HUES48 (cell line): Measurements from ENCODE around the gene MOB1B.

Source experiments
- H3K27ac ChIP-seq: one replicate; pipeline ENCODE4 v1.7.0; 2013; ENCODE audit warnings: low read depth, low read length, inconsistent platforms
- H3K27me3 ChIP-seq: 2 replicates; pipeline ENCODE4 v1.6.1; 2013; ENCODE audit warnings: mild to moderate bottlenecking, low read length; ENCODE audit not compliant: control insufficient read depth, insufficient read depth
- H3K36me3 ChIP-seq: 2 replicates; pipeline ENCODE4 v1.6.1; 2013; ENCODE audit warnings: low read length; ENCODE audit not compliant: control insufficient read depth, insufficient read depth
- H3K4me1 ChIP-seq: 2 replicates; pipeline ENCODE4 v1.6.1; 2013; ENCODE audit warnings: mild to moderate bottlenecking, low read length; ENCODE audit not compliant: control insufficient read depth, insufficient read depth
- H3K4me3 ChIP-seq: 2 replicates; pipeline ENCODE4 v1.5.1; 2013; ENCODE audit warnings: mild to moderate bottlenecking, low read depth, low read length
- H3K9ac ChIP-seq: 2 replicates; pipeline ENCODE4 v1.6.1; 2013; ENCODE audit warnings: mild to moderate bottlenecking, low read depth, low read length, moderate library complexity
- H3K9me3 ChIP-seq: 2 replicates; pipeline ENCODE4 v1.6.1; 2013; ENCODE audit warnings: low read length; ENCODE audit not compliant: control insufficient read depth, insufficient read depth

MOB1B gene

GRCh38 chr4:70956549-70957210 lies 54.5 kb downstream of the MOB1B start:
- no peak overlapping the region for H3K27ac ChIP-seq
- peaks cover 22% of the 10 kb centered on the region for H3K36me3 ChIP-seq

DNA sequence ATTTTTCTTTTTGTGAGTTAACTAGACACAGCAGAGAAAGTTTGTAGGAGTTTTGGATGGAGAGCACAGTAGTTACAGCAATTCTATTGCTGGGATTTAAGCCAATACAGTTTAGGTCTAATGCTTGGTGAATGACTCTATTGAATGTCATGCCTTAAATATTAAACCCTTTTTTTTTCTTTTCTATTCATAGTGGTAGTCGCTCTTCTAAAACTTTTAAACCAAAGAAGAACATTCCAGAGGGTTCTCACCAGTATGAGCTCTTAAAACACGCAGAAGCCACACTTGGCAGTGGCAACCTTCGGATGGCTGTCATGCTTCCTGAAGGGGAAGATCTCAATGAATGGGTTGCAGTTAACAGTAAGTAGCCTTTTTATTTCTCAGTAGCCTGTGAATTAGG lies 56.5 kb downstream of the MOB1B start:
- no peak overlapping the region for H3K9ac ChIP-seq
- no peak overlapping the region for H3K4me3 ChIP-seq
- peaks cover 7% of the 10 kb centered on the region; the same call in 1 of the 2 replicates for H3K4me1 ChIP-seq
- no peaks in the 10 kb centered on the region for H3K9me3 ChIP-seq
- peaks cover 27% of the 10 kb centered on the region for H3K36me3 ChIP-seq
- H3K27me3 ChIP-seq: no peaks in the 10 kb centered on the region
- H3K27ac ChIP-seq: no peak overlapping the region

More at GRCh38 chr4:70956549-70957210, 54.5 kb downstream of the MOB1B start:
- no peak overlapping the region for H3K9ac ChIP-seq
- H3K27me3 ChIP-seq: no peaks in the 10 kb centered on the region
- H3K4me3 ChIP-seq: no peak overlapping the region
- H3K4me1 ChIP-seq: peaks cover 7% of the 10 kb centered on the region; the same call in 1 of the 2 replicates
- H3K9me3 ChIP-seq: no peaks in the 10 kb centered on the region

- peaks cover 30% of the 10 kb centered on the region for H3K36me3 ChIP-seq
- H3K27me3 ChIP-seq: no peaks in the 10 kb centered on the region
- no peaks in the 10 kb centered on the region for H3K9me3 ChIP-seq
- H3K9ac ChIP-seq: no peak overlapping the region
- H3K27ac ChIP-seq: no peak overlapping the region
- H3K4me1 ChIP-seq: no peaks in the 10 kb centered on the region
- no peak overlapping the region for H3K4me3 ChIP-seq
Observed at GRCh38 chr4:70969076-70969475, 66.9 kb downstream of the MOB1B start.

- Histone ChIP-seq H3K9me3 (no peaks in the 10 kb centered on the region), H3K36me3 (peaks cover 40% of the 10 kb centered on the region), H3K9ac (no peak overlapping the region), H3K4me3 (no peak overlapping the region), H3K27ac (no peak overlapping the region), H3K4me1 (0 out of 2 replicates have a peak, but pooled peaks cover 2% of the 10 kb centered on the region), H3K27me3 (no peaks in the 10 kb centered on the region)
Observed at GRCh38 chr4:70976252-70976651, 74.1 kb downstream of the MOB1B start.

DNA sequence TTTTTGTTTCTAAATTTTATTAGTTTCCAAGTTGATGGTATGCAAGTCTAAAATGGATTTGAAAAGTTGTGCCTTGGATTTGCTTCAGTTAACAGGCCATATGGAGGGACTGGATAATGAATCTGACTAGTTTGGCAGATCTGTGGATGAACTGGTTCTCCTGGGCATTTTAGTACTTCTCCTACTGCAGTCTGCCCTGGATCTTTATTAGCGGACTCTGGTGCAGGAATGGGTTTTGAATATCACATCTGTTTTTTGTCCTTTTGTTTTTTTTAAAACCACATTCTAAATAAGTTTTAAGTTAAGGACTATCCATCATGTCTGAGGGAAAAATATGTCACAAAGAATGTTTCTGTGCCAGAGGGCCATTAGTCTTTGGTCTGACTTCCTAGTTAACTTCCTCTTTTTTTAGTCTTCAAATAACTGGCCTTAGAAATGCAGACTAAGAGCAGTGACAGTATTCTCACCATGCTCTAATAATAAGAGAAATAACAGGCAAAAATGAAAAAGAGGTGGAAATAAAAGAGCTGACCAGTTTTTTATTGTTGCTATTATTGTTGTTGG lies 77.4 kb downstream of the MOB1B start:
- 0 out of 2 replicates have a peak, but pooled peaks cover 2% of the 10 kb centered on the region for H3K4me1 ChIP-seq
- H3K9me3 ChIP-seq: no peaks in the 10 kb centered on the region
- H3K36me3 ChIP-seq: peaks cover 36% of the 10 kb centered on the region
- H3K4me3 ChIP-seq: no peak overlapping the region
- no peaks in the 10 kb centered on the region for H3K27me3 ChIP-seq
- H3K9ac ChIP-seq: no peak overlapping the region
- no peak overlapping the region for H3K27ac ChIP-seq

- Histone ChIP-seq H3K27me3 (no peaks in the 10 kb centered on the region), H3K36me3 (peaks cover 30% of the 10 kb centered on the region), H3K9me3 (no peaks in the 10 kb centered on the region), H3K9ac (no peak overlapping the region), H3K4me3 (no peak overlapping the region), H3K4me1 (0 out of 2 replicates have a peak, but pooled peaks cover 2% of the 10 kb centered on the region), H3K27ac (no peak overlapping the region)
Observed at GRCh38 chr4:70980196-70980595, 78.0 kb downstream of the MOB1B start.

- H3K36me3 ChIP-seq: peaks cover 9% of the 10 kb centered on the region; the same call in 1 of the 2 replicates
Observed at GRCh38 chr4:70984106-70984505, 81.9 kb downstream of the MOB1B start.

DNA sequence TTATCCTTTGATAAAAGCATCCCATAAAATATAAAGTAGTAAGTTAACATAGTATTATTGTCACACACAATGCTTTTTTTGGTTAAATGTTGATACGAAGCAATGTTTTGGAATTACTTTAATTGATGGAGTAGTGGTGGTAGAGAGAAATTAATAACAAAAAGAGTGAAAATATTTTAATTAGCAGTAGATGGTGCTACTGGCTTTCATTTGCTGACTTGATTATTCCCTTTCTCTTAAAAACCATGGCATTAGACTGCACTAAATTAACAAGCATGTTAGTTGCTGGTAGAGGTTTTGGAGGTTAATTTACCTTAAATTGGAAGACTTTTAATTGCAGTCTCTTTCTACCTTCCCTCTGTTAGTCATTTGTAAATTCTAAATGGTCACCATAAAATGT lies 82.4 kb downstream of the MOB1B start:
- Histone ChIP-seq H3K27me3 (no peaks in the 10 kb centered on the region), H3K27ac (no peak overlapping the region), H3K4me1 (no peaks in the 10 kb centered on the region), H3K4me3 (no peak overlapping the region), H3K9ac (no peak overlapping the region), H3K9me3 (no peaks in the 10 kb centered on the region), H3K36me3 (peaks cover 4% of the 10 kb centered on the region; the same call in 1 of the 2 replicates)

More at GRCh38 chr4:70984106-70984505, 81.9 kb downstream of the MOB1B start:
- H3K27ac ChIP-seq: no peak overlapping the region
- H3K9me3 ChIP-seq: no peaks in the 10 kb centered on the region
- no peaks in the 10 kb centered on the region for H3K4me1 ChIP-seq
- no peaks in the 10 kb centered on the region for H3K27me3 ChIP-seq
- no peak overlapping the region for H3K9ac ChIP-seq
- H3K4me3 ChIP-seq: no peak overlapping the region

GRCh38 chr4:70991596-70991995 lies 89.4 kb downstream of the MOB1B start:
- H3K27ac ChIP-seq: no peak overlapping the region
- no peaks in the 10 kb centered on the region for H3K9me3 ChIP-seq
- H3K9ac ChIP-seq: no peak overlapping the region
- no peak overlapping the region for H3K4me3 ChIP-seq
- no peaks in the 10 kb centered on the region for H3K36me3 ChIP-seq
- peaks cover 25% of the 10 kb centered on the region for H3K4me1 ChIP-seq
- no peaks in the 10 kb centered on the region for H3K27me3 ChIP-seq

DNA sequence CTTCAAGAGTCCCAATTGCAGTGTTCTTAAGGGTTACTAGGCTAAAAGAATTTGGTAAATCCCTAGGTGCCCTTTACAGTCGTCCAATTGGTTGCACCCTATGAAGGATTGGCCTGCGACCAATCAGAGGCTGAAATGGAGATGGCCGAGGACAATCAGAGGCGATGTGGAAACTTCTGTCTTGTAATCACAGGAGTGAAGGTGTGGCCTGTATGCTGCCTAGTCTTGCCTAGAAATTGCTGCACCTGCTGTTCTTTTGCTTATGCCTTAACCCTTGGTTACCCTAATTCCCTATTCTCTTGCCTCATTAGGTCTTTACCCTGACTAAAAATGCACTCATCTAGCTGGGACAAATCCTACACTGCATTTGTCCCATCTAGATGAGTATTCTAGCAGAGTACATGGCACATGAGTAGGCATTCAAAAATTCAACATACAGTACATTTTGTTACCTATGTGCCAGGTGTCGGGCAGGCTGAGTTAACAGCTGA lies 90.3 kb downstream of the MOB1B start:
- peak overlapping the region; percentile 99 for H3K4me3 ChIP-seq
- no peak overlapping the region for H3K9ac ChIP-seq
- H3K9me3 ChIP-seq: no peaks in the 10 kb centered on the region
- H3K27me3 ChIP-seq: no peaks in the 10 kb centered on the region
- H3K27ac ChIP-seq: peak overlapping the region; percentile 93
- no peaks in the 10 kb centered on the region for H3K36me3 ChIP-seq
- peaks cover 26% of the 10 kb centered on the region for H3K4me1 ChIP-seq
